Measurements from ENCODE around the gene KCNMB2.

KCNMB2 gene

GRCh38 chr3:178567611-178568010 lies 31.4 kb downstream of the KCNMB2 start:
- no peak for DNase-seq (ENCODE audit: low read depth in 2 of 3, low spot score in 2 of 3)

- no peak for DNase-seq (ENCODE audit: low read depth in 2 of 3, low spot score in 2 of 3)
These were observed 32.0 kb downstream of the KCNMB2 start for GRCh38 chr3:178568155-178568731.

GRCh38 chr3:178568911-178569310 lies 32.7 kb downstream of the KCNMB2 start:
- no peak for DNase-seq (ENCODE audit: low read depth in 2 of 3, low spot score in 2 of 3)

DNA sequence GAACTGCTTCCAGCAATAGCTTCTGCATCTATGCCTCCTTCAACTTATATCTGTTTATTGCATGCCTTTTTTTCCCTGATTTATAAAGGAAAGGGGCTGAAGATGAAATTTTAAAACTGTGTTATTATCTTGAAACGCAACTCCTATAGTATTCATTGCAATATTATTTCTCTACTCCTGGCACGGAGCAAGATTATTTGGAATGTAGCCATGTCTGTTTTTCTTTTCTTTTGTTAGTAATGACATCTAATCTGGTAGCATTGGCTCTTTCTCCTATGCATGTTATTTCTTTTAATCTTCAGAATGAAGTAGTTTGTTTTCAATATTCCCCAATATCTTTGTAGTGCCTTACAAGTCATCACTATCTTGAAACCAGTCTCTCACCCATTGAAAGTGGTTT lies 33.6 kb downstream of the KCNMB2 start:
- DNase-seq (ENCODE audit: low read depth in 2 of 3, low spot score in 2 of 3) = no peak

DNA sequence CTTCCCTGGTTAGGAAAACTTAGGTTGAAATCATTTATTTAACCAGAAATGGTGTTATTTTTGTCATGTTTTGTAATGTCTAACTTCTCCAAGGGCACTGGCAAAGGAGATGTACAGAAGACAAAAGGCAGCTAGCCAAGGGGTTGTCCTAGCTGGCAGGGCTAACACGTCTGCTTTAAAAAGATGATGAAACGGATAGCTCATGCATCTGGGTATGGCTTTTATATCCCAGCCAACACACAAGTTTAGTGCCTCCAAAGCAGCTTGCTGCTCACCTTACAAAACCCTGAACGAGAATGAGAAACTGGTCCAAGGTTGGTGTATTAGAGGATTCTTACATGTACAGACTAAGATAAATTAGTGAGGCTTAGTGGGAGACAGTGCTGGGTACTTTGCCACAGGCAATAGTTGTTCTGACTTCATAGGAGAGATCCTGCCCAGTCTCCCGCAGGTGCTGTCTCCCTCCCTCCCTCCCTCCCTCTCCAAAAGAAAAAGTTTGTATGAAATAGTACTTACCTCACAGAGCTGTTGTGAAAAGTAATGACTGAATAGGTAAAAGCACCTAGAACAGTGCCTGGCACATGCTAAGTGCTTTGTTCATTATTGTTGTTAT lies 47.8 kb downstream of the KCNMB2 start:
- DNase-seq (ENCODE audit: low read depth in 2 of 3, low spot score in 2 of 3) = no peak

DNA sequence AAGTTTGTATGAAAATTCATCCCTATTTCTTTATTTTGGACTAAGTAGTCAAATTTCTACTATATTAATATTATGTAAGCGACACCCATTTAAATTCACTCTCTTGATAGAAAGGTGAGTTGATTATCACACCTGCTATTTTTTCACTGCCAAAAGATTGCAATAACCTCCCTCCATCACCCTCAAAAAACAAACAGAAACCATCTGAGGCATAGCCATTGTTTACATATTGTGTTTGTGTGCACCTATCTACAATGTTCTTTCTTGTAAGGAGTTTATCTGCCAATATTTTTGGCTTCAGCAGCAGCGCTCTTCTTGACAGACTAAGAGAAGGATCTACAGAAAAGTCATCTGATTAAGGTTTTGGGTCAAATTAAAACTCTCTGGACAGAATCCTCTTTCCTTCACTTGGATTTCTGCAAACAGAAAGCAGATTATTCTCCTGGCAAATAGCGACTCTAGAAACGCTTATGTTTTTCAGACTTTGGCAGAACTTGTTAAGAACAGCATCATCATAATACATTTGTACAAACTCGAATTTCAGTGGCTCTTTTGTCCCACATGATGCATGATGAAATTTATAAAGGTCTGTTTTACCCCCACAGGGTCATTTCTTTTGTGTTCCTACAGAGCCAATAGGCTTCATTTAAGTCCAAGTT lies 48.6 kb downstream of the KCNMB2 start:
- no peak for DNase-seq (ENCODE audit: low read depth in 2 of 3, low spot score in 2 of 3)

DNA sequence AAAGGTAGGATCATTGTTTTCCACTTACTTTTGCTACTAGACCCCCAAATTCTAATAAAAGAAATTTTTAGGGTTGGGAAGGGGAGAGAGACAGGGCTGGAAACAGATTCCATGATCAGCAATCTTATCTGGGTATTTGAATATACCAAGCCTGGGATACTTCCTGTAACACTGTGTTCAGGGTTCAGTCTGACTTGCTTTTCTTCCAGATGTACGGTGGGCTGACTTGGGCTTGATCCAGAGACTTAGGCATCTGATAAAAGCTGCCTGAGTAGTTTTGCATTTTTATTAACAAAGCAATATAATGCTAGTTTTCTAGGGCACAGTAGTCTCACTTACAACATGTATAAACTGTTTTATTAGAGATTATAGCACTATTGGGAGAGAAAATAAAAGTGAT lies 49.2 kb downstream of the KCNMB2 start:
- DNase-seq (ENCODE audit: low read depth in 2 of 3, low spot score in 2 of 3) = no peak

DNA sequence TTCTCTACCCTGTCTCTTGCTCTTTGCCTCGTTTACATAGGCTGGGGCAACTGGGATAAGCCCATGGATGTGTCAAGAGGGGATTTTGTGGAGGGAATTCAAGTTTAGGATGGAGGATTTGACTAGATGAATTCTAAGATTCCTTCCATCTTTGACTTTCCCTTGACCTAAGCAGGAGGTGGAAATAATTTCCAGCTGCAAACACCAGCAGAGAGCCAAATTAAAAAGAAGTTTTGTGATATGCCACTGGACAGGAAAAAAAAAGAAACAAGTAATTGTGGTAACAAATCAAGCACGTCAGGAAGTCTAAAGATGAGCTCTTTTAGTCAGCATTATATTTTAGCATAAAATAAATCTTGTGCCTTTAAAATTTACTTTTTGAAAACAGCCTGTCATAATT lies 49.8 kb downstream of the KCNMB2 start:
- no peak for DNase-seq (ENCODE audit: low read depth in 2 of 3, low spot score in 2 of 3)

DNA sequence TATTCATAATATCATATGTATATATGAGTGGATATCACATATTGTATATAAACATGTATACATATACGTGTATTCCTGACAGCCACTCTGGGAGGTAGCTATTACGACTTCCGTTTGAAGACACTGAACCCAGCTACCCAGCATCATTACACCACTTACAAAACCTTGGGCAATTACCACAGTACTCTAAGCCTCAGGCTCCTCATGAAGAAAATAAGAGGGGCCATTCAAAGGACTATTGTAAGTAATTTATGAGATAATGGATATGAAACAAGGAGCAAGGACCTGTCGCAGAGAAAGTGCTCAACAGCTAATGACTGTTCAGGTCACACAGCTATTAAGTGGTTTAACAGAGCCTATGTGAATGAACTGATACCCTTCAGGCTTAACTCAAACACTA lies 52.4 kb downstream of the KCNMB2 start:
- DNase-seq (ENCODE audit: low read depth in 2 of 3, low spot score in 2 of 3) = no peak

- DNase-seq (ENCODE audit: low read depth in 2 of 3, low spot score in 2 of 3) = no peak
These were observed 57.5 kb downstream of the KCNMB2 start for GRCh38 chr3:178593786-178594185.

DNA sequence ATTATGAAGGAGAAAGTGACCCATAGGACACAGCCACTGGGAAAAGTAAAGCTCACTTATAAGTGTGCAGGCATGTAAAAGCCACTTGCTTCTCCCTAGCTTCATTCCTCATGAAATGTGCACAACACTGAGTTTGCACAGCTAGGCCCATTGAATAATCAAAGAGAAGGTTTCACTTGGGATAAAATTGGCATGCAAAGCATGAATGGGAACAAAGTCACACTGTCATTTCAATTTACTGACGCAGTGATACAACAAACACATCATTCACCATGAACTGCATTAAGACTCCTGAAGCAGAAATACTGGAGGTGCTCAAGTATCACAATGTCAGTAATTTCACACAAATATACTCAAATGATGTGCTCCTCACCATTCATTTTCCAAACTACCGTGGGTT lies 61.1 kb downstream of the KCNMB2 start:
- no peak for DNase-seq (ENCODE audit: low read depth in 2 of 3, low spot score in 2 of 3)

DNA sequence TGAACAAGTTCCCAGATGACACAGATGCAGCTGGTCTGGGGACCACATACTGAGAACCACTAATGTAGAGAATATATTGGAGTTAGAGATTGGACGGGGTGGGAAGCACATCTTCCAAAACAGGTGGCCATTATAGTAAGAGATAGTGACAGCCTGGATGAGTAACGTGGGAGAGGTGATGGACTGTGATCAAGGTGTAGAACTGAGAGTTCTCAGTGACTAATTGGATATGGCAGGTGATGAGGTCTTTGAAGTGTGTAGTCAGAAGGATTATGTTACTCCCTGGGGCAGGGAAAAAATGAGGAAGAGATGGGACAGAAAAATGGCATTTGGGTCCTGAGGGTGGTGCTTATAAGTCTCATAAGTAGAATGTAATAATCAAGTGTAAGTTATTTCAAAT lies 66.6 kb downstream of the KCNMB2 start:
- no peak for DNase-seq (ENCODE audit: low read depth in 2 of 3, low spot score in 2 of 3)

GRCh38 chr3:178603735-178604134 lies 67.5 kb downstream of the KCNMB2 start:
- DNase-seq (ENCODE audit: low read depth in 2 of 3, low spot score in 2 of 3) = no peak

DNA sequence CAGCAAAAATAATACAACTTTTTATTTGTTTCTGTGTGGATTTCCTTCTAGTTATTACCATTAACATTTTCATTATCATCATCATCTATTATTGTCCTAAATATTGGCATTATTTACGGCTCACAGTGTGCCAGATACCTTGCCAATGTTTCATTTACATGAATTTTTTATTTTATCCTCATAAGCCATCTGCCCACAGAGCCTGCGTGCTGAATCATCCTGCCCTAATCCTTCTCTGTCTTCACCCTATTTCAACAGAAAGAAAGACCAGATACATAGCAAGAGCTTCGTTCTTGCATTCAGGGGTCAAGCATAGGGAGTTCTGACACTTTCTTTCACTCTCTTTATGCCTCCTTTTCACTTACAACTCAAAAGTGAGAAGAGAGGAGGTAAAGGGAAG lies 82.0 kb downstream of the KCNMB2 start:
- no peak for DNase-seq (ENCODE audit: low read depth in 2 of 3, low spot score in 2 of 3)

DNA sequence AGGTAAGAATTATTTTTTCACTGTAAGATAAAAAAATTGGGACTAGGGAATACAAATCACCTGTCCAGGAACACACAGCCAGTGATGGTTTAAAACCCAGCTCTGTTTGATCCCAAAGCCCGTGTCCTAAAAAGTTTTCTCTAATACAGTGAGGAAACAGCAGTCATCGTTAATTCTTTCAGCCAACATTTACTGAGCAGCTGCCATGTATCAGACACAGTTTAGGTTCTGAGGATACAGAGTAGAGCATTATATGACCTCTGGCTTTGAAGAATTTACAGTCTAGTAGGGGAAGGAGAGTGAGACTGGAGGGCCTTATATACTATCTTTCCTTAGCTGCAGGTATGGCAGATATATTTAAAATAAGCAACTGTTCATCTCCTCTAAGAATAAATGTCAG lies 82.7 kb downstream of the KCNMB2 start:
- no peak for DNase-seq (ENCODE audit: low read depth in 2 of 3, low spot score in 2 of 3)

DNA sequence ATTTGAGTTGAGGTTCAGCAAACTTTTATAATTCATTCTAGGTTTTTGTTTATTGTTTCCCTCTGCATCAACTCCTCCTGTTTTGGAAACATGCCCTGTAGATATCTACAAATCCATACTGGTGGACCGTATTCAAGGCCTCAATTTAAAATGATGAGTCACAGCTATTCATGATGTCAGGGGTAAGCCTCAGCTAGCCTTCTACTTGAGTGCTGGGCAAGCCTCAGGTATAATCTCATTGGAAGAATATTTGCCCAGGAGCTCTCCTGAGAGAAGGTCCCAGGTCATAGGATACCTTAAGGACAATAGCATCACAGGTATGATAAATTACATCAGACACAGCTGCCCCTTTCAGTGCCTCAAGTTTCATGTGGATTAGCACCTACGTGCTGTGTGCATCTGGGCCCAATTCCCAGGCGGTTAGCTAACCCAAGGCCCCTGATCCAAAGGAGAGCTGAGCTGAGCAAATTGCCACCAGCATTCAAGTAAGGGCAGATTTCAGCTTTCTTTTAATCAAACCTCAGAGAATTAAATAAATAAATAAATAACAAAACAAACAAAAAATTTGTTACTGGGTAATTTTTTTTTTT lies 87.5 kb downstream of the KCNMB2 start:
- no peak for DNase-seq (ENCODE audit: low read depth in 2 of 3, low spot score in 2 of 3)

DNA sequence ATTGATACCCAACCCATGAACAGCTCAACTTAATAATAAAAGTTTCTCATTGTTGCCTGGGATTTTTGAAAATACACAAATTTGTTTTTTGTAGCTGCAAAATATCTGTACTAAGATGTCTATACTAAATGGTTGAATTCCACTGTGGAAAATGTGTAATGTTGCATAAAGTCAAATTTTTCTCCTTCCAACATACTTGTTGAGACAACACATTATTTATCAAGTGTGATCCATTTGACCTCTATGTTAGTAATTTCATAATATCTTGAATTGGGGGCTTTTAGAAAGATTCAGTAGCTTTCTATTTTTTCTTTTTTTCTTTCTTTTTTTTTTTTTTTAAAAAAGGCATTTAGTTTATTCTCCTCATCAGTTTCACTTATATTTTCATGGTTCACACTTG lies 88.0 kb downstream of the KCNMB2 start:
- no peak for DNase-seq (ENCODE audit: low read depth in 2 of 3, low spot score in 2 of 3)

DNA sequence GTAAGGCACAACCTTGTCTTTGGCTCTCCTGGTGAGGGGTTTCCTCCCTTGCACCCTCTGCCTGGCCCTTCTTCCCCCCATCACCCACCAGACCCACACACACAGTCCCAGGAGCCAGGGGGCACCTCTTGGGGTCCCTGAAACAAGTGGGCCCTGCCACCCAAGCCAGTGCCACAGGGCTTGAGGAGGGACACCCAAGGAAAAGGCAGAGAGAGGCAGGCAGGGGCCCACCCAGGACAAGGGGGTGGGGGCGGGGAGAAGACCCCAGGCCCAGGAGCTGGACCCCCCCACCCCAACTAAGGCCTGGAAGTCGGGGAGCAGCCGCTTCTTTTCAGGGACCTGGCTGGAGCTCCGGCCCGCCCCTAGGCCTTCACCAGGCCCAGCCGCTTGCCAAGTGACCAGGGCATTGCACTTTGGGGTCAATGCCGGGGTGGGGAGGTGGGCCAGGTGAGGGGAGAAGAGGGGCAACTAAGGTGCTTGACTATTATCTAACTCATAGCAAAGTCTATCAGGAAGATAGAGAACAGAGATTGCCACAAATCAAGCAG lies 88.9 kb downstream of the KCNMB2 start:
- no peak for DNase-seq (ENCODE audit: low read depth in 2 of 3, low spot score in 2 of 3)

DNA sequence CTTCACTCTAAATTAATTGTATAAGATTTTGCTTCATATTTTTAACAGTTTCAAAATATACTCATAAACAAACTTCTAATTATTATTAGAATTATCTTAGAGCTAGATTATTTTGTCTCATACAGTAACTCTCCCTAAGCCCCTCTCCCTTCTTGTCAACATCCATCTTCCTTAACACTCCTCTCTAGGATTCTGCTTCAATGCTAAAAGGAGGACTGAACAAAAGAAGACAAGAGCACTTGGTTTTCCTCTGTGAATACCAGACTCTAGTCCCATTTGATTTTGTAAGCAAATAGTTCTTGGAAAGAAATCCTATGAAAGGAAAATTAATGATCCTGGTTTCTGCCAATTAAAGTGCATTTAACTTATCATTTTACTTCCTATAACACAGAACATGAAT lies 91.8 kb downstream of the KCNMB2 start:
- DNase-seq (ENCODE audit: low read depth in 2 of 3, low spot score in 2 of 3) = no peak

GRCh38 chr3:178629430-178630178 lies 93.4 kb downstream of the KCNMB2 start:
- no peak for DNase-seq (ENCODE audit: low read depth in 2 of 3, low spot score in 2 of 3)

DNA sequence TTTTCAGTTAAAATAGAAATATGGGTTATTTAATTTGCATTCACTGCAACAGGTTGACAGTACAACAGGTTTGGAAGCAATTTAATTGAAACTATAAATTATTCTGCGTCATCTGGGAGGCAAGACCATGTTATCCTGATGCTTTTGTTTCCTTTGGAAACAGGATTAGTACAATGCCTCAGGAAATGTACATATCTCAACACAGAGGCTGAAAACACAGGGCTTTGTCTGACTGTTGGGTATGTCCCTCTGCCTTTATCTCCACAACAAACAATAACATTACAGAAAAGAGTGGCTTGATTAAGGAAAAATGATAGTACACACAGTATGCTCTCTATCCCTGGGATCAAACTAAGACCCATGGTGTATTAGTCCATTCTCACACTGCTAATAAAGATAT lies 95.7 kb downstream of the KCNMB2 start:
- DNase-seq (ENCODE audit: low read depth in 2 of 3, low spot score in 2 of 3) = no peak

DNA sequence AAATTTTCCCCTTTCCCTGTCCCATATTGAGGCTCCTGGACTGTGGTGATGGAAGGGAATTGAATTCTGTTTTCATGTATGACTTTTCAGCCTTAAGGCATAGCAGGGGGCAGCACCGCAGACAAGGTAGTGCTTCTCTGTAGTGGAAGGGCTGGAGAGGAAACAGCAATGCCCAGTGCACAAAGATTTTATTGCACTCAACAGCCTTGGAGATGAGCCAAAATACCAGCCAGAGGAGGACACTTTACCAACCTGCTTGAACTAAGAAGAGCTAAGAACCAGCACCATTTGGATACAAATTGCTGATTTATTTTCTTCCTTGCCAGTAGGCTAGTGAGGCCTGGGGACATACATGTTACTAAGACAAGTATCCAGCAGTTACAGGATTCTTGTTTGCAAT lies 98.7 kb downstream of the KCNMB2 start:
- no peak for DNase-seq (ENCODE audit: low read depth in 2 of 3, low spot score in 2 of 3)
